ENCODE data around the gene BABAM2.

- TF ChIP-seq CTCF (IDR thresholded peaks at IDR 0.05) (no peak), POLR2A (IDR thresholded peaks at IDR 0.05) (no peak)
Measured at GRCh38 chr2:27964067-27964466, 73.5 kb downstream of the BABAM2 start.

Data from thyroid gland (tissue), 4 donors.